SK-N-SH treated with all-trans-retinoic acid at 6 μM for 48 hours (cell line): ENCODE measurements around the gene COG6.

Experiments
- ATAC-seq: fragments of 200-7000 bp; cut with Tn5 transposase; 3 replicates; pipeline ENCODE4 v1.9.1; 2020; ENCODE audit warnings: mild to moderate bottlenecking, moderate library complexity
- ARNTL ChIP-seq: fragments of 450-650 bp; formaldehyde crosslinking; IDR thresholded peaks from 2 replicates; pipeline ENCODE4 v1.5.0; 2020; ENCODE audit warnings: low read depth, mild to moderate bottlenecking, moderate library complexity, borderline replicate concordance
- BACH2 ChIP-seq: fragments of 250-450 bp; sonication (Bioruptor Pico); IDR thresholded peaks from 2 replicates; pipeline ENCODE4 v1.9.0; 2021; ENCODE audit warnings: mild to moderate bottlenecking, borderline replicate concordance
- CREB5 ChIP-seq: fragments of 250-450 bp; sonication (Bioruptor Pico); IDR thresholded peaks from 2 replicates; pipeline ENCODE4 v1.5.1; 2020; ENCODE audit warnings: low read depth, mild to moderate bottlenecking, moderate library complexity
- CSRNP3 ChIP-seq: fragments of 250-450 bp; sonication (Bioruptor Pico); IDR thresholded peaks from 2 replicates; pipeline ENCODE4 v1.5.1; 2021; ENCODE audit warnings: mild to moderate bottlenecking, moderate library complexity
- ESRRG ChIP-seq: fragments of 250-450 bp; sonication (Bioruptor Pico); IDR thresholded peaks from 2 replicates; pipeline ENCODE4 v1.6.1; 2021; ENCODE audit warnings: mild to moderate bottlenecking
- GLIS3 ChIP-seq: fragments of 250-450 bp; sonication (Bioruptor Pico); IDR thresholded peaks from 2 replicates; pipeline ENCODE4 v1.5.0; 2020; ENCODE audit warnings: mild to moderate bottlenecking, moderate library complexity
- ISL1 ChIP-seq: fragments of 250-450 bp; sonication (Bioruptor Pico); IDR thresholded peaks from 2 replicates; pipeline ENCODE4 v2.1.2; 2022; ENCODE audit warnings: mild to moderate bottlenecking, moderate library complexity
- OSR1 ChIP-seq: fragments of 250-450 bp; sonication (Bioruptor Pico); IDR thresholded peaks from 2 replicates; pipeline ENCODE4 v1.8.0; 2022; ENCODE audit warnings: moderate library complexity, mild to moderate bottlenecking, inconsistent platforms
- PATZ1 ChIP-seq: fragments of 250-450 bp; sonication (Bioruptor Pico); IDR thresholded peaks from 2 replicates; pipeline ENCODE4 v1.8.0; 2020; ENCODE audit warnings: mild to moderate bottlenecking, moderate library complexity, borderline replicate concordance
- POU6F1 ChIP-seq: fragments of 250-450 bp; sonication (Bioruptor Pico); IDR thresholded peaks from 2 replicates; pipeline ENCODE4 v1.8.0; 2021; ENCODE audit warnings: low read depth, mild to moderate bottlenecking, moderate library complexity, borderline replicate concordance
- PPARA ChIP-seq: fragments of 250-450 bp; sonication (Bioruptor Pico); IDR thresholded peaks from 2 replicates; pipeline ENCODE4 v1.5.0; 2020; ENCODE audit warnings: mild to moderate bottlenecking, borderline replicate concordance
- TCF4 ChIP-seq: fragments of 250-450 bp; sonication (Bioruptor Pico); IDR thresholded peaks from 2 replicates; pipeline ENCODE4 v1.8.0; 2021; ENCODE audit warnings: mild to moderate bottlenecking, moderate library complexity, borderline replicate concordance
- TOX ChIP-seq: fragments of 250-450 bp; sonication (Bioruptor Pico); IDR thresholded peaks from 2 replicates; pipeline ENCODE4 v1.8.0; 2021; ENCODE audit warnings: mild to moderate bottlenecking, moderate library complexity, borderline replicate concordance
- TSHZ2 ChIP-seq: fragments of 250-450 bp; sonication (Bioruptor Pico); IDR thresholded peaks from 2 replicates; pipeline ENCODE4 v1.5.0; 2020; ENCODE audit warnings: mild to moderate bottlenecking, moderate library complexity
- ZC3H10 ChIP-seq: fragments of 250-450 bp; sonication (Bioruptor Pico); IDR thresholded peaks from 2 replicates; pipeline ENCODE4 v1.5.1; 2021; ENCODE audit warnings: mild to moderate bottlenecking, moderate library complexity
- ZFP3 ChIP-seq: fragments of 250-450 bp; sonication (Bioruptor Pico); IDR thresholded peaks from 2 replicates; pipeline ENCODE4 v1.5.0; 2020; ENCODE audit warnings: mild to moderate bottlenecking, moderate library complexity
- ZFP30 ChIP-seq: fragments of 450-650 bp; formaldehyde crosslinking; IDR thresholded peaks from 2 replicates; pipeline ENCODE4 v1.5.0; 2022; ENCODE audit warnings: mild to moderate bottlenecking, moderate library complexity
- ZNF8 ChIP-seq: fragments of 450-650 bp; formaldehyde crosslinking; IDR thresholded peaks from 2 replicates; pipeline ENCODE4 v1.5.0; 2020; ENCODE audit warnings: mild to moderate bottlenecking, moderate library complexity

Gene COG6

GRCh38 chr13:39729156-39729555 lies 73.7 kb downstream of the COG6 start:
- ATAC-seq = no peak
- TF ChIP-seq ZFP3 (CRISPR knock-in tag) (no peak), PATZ1 (CRISPR knock-in tag) (no peak), TSHZ2 (CRISPR knock-in tag) (no peak), TCF4 (CRISPR knock-in tag) (no peak), ZNF8 (no peak), ARNTL (CRISPR knock-in tag) (no peak)

- ATAC-seq = no peak
- TF ChIP-seq ZC3H10 (CRISPR knock-in tag) (no peak), ISL1 (no peak), TOX (no peak), CSRNP3 (CRISPR knock-in tag) (no peak), ZNF8 (no peak), GLIS3 (CRISPR knock-in tag) (no peak)
Observed at GRCh38 chr13:39734952-39735351, 79.5 kb downstream of the COG6 start.

GRCh38 chr13:39737047-39737446 lies 81.6 kb downstream of the COG6 start:
- no peak for ATAC-seq
- TF ChIP-seq PPARA (CRISPR knock-in tag) (no peak), TSHZ2 (CRISPR knock-in tag) (no peak), POU6F1 (no peak), ZC3H10 (CRISPR knock-in tag) (no peak), ZFP30 (CRISPR knock-in tag) (no peak), BACH2 (CRISPR knock-in tag) (no peak), CREB5 (CRISPR knock-in tag) (no peak), OSR1 (CRISPR knock-in tag) (no peak), ESRRG (CRISPR knock-in tag) (no peak), TOX (no peak)
